Measurements from ENCODE around the gene ARID3C. TPM values are rescaled to one million over a fixed set of nuclear protein-coding genes. Genes with fewer than 3 reads are reported as not detected.

Gene ARID3C
- total RNA-seq (2022; extraction: Qiagen RNA extraction): 0.15 to 0.25 TPM (median 0.24 TPM) in 4 of 5 replicates, not detected in the other

GRCh38 chr9:34628656-34629490 is at the start of gene ARID3C:
TSS of gene ARID3C (minus strand) at chr9:34629066. CDS start at chr9:34628014, 1,052 bp downstream.

GRCh38 chr9:34662526-34663302 is 33.8 kb upstream of the ARID3C start, which contains the start of gene CCL27:
TSS of gene CCL27 (minus strand) at chr9:34662657. CDS start at chr9:34662633, 24 bp downstream.

GRCh38 chr9:34651876-34652601 is 23.2 kb upstream of the ARID3C start, which contains the start of gene IL11RA:
TSS of gene IL11RA (plus strand) at chr9:34652185. CDS start at chr9:34655218, 3,033 bp downstream.

GRCh38 chr9:34646211-34647083 is 17.6 kb upstream of the ARID3C start, which contains the start of gene GALT:
TSS of gene GALT (plus strand) at chr9:34646675. CDS start at chr9:34646705, 30 bp downstream.

GRCh38 chr9:34637356-34638137 is 8.7 kb upstream of the ARID3C start, which contains the start of gene SIGMAR1:
TSS of gene SIGMAR1 (minus strand) at chr9:34637787. CDS start at chr9:34637697, 90 bp downstream.

GRCh38 chr9:34620061-34620994 is 8.5 kb downstream of the ARID3C start, which contains the start of gene DCTN3:
TSS of gene DCTN3 (minus strand) at chr9:34620495. CDS start at chr9:34620464, 31 bp downstream.

GRCh38 chr9:34611811-34612787 is 16.8 kb downstream of the ARID3C start, which contains the start of gene RPP25L:
TSS of gene RPP25L (minus strand) at chr9:34612097. CDS start at chr9:34611296, 801 bp downstream.

GRCh38 chr9:34589636-34590380 is 39.1 kb downstream of the ARID3C start, which contains the start of gene CNTFR:
TSS of gene CNTFR (minus strand) at chr9:34589724. CDS start at chr9:34568981, 20,743 bp downstream.

Other genes with a start within 250 kb of the ARID3C start
- 13.9 to 18.4 TPM (median 16.8 TPM) in 5 replicates for gene FAM219A, start 170.5 kb downstream of the ARID3C start, total RNA-seq (2022; extraction: Qiagen RNA extraction)
- 0.07 to 0.21 TPM (median 0.12 TPM) in 5 replicates for gene DNAI1, start 170.3 kb downstream of the ARID3C start, total RNA-seq (2022; extraction: Qiagen RNA extraction)
- gene ENHO, start 106.1 kb downstream of the ARID3C start, total RNA-seq (2022; extraction: Qiagen RNA extraction): 0.82 to 2.8 TPM (median 2.4 TPM) in 5 replicates
- 0.07 to 0.13 TPM (median 0.11 TPM) in 5 replicates for gene CNTFR, start 39.3 kb downstream of the ARID3C start, total RNA-seq (2022; extraction: Qiagen RNA extraction)
- 35.1 to 50.0 TPM (median 48.2 TPM) in 5 replicates for gene RPP25L, start 17.0 kb downstream of the ARID3C start, total RNA-seq (2022; extraction: Qiagen RNA extraction)
- 98.4 to 114 TPM (median 111 TPM) in 5 replicates for gene DCTN3, start 8.6 kb downstream of the ARID3C start, total RNA-seq (2022; extraction: Qiagen RNA extraction)
- gene SIGMAR1, start 8.7 kb upstream of the ARID3C start, total RNA-seq (2022; extraction: Qiagen RNA extraction): 158 to 211 TPM (median 201 TPM) in 5 replicates
- 16.2 to 20.8 TPM (median 19.3 TPM) in 5 replicates for gene GALT, start 17.6 kb upstream of the ARID3C start, total RNA-seq (2022; extraction: Qiagen RNA extraction)
- 4.4 to 7.5 TPM (median 6.4 TPM) in 5 replicates for gene IL11RA, start 23.1 kb upstream of the ARID3C start, total RNA-seq (2022; extraction: Qiagen RNA extraction)
- 0.15 to 0.21 TPM (median 0.16 TPM) in 3 of 5 replicates, not detected in the others for gene CCL27, start 33.6 kb upstream of the ARID3C start, total RNA-seq (2022; extraction: Qiagen RNA extraction)
- not detected in 5 replicates for gene CCL19, start 62.2 kb upstream of the ARID3C start, total RNA-seq (2022; extraction: Qiagen RNA extraction)
- gene CCL21, start 81.1 kb upstream of the ARID3C start, total RNA-seq (2022; extraction: Qiagen RNA extraction): not detected in 5 replicates